K562 (cell line): ENCODE measurements around the gene CEP128. TPM values are rescaled to one million over a fixed set of nuclear protein-coding genes. Genes with fewer than 3 reads are reported as not detected.

Source experiments
- ATAC-seq: fragments of 200-7000 bp; cut with Tn5 transposase; 3 replicates; pipeline ENCODE4 v1.9.1; 2020; ENCODE audit warnings: moderate library complexity
- BruUV-seq: library from RNA; stranded (reverse); fragments of 400-500 nt; replicated peaks from 2 replicates; lab custom pipeline; 2021; lab: Mats Ljungman, UMichigan
- CTCF ChIA-PET: fragments of 300-600 bp; formaldehyde crosslinking; extraction: SDS; loops from one replicate; lab custom pipeline; 2021; ENCODE audit warnings: low intra/inter-chr PET ratio; lab: Yijun Ruan, JAX
- POLR2A ChIA-PET: fragments of 300-600, 350-650 bp; sonication (Branson Sonifier 250); formaldehyde crosslinking; extraction: SDS; loops from one replicate; lab custom pipeline; 2021; ENCODE audit warnings: antibody characterized with exemption, inconsistent platforms; lab: Yijun Ruan, JAX
- DNase-seq, 4 experiments: peaks; one replicate each; pipeline versions ENCODE4 v3.0.0 to v3.0.0-alpha.2; 2011 to 2018; ENCODE audit warnings: low spot score in 3 of 4, mixed read lengths in 3 of 4; ENCODE audit errors: extremely low read depth in 1 of 4
- FAIRE-seq: peaks from 2 replicates; lab custom pipeline; 2011; peaks lifted over from hg19 to GRCh38; lab: Jason Lieb, UNC
- H2AFZ ChIP-seq: 2 replicates; pipeline ENCODE4 v1.6.0; 2011; ENCODE audit warnings: low read depth, low read length, control low read depth, inconsistent platforms
- H3K27ac ChIP-seq: fragments of 200-600 bp; 3 replicates; pipeline ENCODE4 v1.8.0; 2011; ENCODE audit warnings: low read depth, mild to moderate bottlenecking, control low read depth, inconsistent platforms, low read length, moderate library complexity, mixed read lengths; ENCODE audit errors: extremely low read depth
- H3K27me3 ChIP-seq, 2 experiments: fragments of 300-600 bp in 1 of 2; 2 replicates in 1 of 2; 3 replicates in 1 of 2; pipeline versions ENCODE4 v1.6.0 to v1.8.0; 2011; ENCODE audit warnings: inconsistent platforms in 2 of 2, low read length in 2 of 2, mild to moderate bottlenecking in 1 of 2, mixed read lengths in 1 of 2, moderate library complexity in 1 of 2; ENCODE audit not compliant: control insufficient read depth in 2 of 2, insufficient read depth in 2 of 2
- H3K36me3 ChIP-seq: fragments of 300-600 bp; 3 replicates; pipeline ENCODE4 v1.8.0; 2011; ENCODE audit warnings: mild to moderate bottlenecking, low read length, inconsistent platforms; ENCODE audit not compliant: control insufficient read depth, insufficient read depth
- H3K4me1 ChIP-seq, 2 experiments: fragments of 200-600 bp in 1 of 2; replicated peaks in 1 of 2; 2 replicates in 1 of 2; 3 replicates in 1 of 2; pipeline versions ENCODE4 v1.5.1 to v1.8.0; 2011; ENCODE audit warnings: inconsistent platforms in 2 of 2, low read length in 2 of 2, mild to moderate bottlenecking in 1 of 2, mixed read lengths in 1 of 2, moderate library complexity in 1 of 2; ENCODE audit not compliant: control insufficient read depth in 2 of 2, insufficient read depth in 2 of 2
- H3K4me2 ChIP-seq: 2 replicates; pipeline ENCODE4 v1.6.1; 2011; ENCODE audit warnings: low read length, control low read depth, inconsistent platforms, mixed read lengths; ENCODE audit not compliant: insufficient read depth
- H3K4me3 ChIP-seq: fragments of 200-600 bp; sonication (generic), shearing (Covaris generic); 2 replicates; pipeline ENCODE4 v1.5.1; 2016; ENCODE audit warnings: control low read depth, inconsistent platforms
- H3K79me2 ChIP-seq: fragments of 200-600 bp; 3 replicates; pipeline ENCODE4 v1.8.0; 2011; ENCODE audit warnings: low read length, inconsistent platforms; ENCODE audit not compliant: control insufficient read depth, insufficient read depth
- H3K9ac ChIP-seq, 2 experiments: 2 replicates each; pipeline versions ENCODE4 v1.6.0 to v1.6.1; 2011; ENCODE audit warnings: low read depth in 2 of 2, low read length in 2 of 2, control low read depth in 1 of 2, inconsistent platforms in 1 of 2, mild to moderate bottlenecking in 1 of 2, mixed read lengths in 1 of 2; ENCODE audit not compliant: insufficient read depth in 1 of 2
- H3K9me1 ChIP-seq: one replicate; pipeline ENCODE4 v1.6.0; 2011; ENCODE audit warnings: inconsistent platforms, mild to moderate bottlenecking, low read length, moderate library complexity; ENCODE audit not compliant: control insufficient read depth, insufficient read depth
- H3K9me3 ChIP-seq: replicated peaks from 2 replicates; pipeline ENCODE4 v1.5.1; 2011; ENCODE audit warnings: low read depth, low read length, inconsistent platforms; ENCODE audit not compliant: control insufficient read depth, insufficient read depth
- H4K20me1 ChIP-seq: replicated peaks from 2 replicates; pipeline ENCODE4 v1.6.1; 2011; ENCODE audit warnings: low read length, inconsistent platforms, mixed read lengths; ENCODE audit not compliant: control insufficient read depth, insufficient read depth
- ARHGAP35 ChIP-seq: fragments of 450-650 bp; IDR thresholded peaks from 2 replicates; pipeline ENCODE4 v1.6.1; 2018; ENCODE audit not compliant: partially characterized antibody
- FOXK1 ChIP-seq: sonication (generic); formaldehyde crosslinking; IDR thresholded peaks from 2 replicates; pipeline ENCODE4 v1.8.0; 2022; ENCODE audit warnings: missing genetic modification reagents, mild to moderate bottlenecking, borderline replicate concordance
- GATA2 ChIP-seq: sonication (generic); formaldehyde crosslinking; IDR thresholded peaks from 2 replicates; pipeline ENCODE4 v1.4.0; 2020; ENCODE audit warnings: mild to moderate bottlenecking, missing genetic modification reagents
- KLF16 ChIP-seq: IDR thresholded peaks from 2 replicates; pipeline ENCODE4 v1.6.1; 2016; ENCODE audit warnings: antibody characterized with exemption
- MCM5 ChIP-seq: fragments of 450-650 bp; IDR thresholded peaks from 2 replicates; pipeline ENCODE4 v1.6.1; 2016; ENCODE audit warnings: low read depth
- NCOA6 ChIP-seq: fragments of 450-650 bp; IDR thresholded peaks from 2 replicates; pipeline ENCODE4 v1.6.1; 2017; ENCODE audit warnings: mild to moderate bottlenecking
- NFATC3 ChIP-seq: fragments of 450-650 bp; IDR thresholded peaks from 2 replicates; pipeline ENCODE4 v1.6.1; 2017; ENCODE audit warnings: mild to moderate bottlenecking
- PCBP2 ChIP-seq: fragments of 200-400 bp; formaldehyde crosslinking; IDR thresholded peaks from 2 replicates; pipeline ENCODE4 v1.6.1; 2018; ENCODE audit warnings: low read length, low read depth, mild to moderate bottlenecking, moderate library complexity; ENCODE audit not compliant: poor library complexity, severe bottlenecking
- PHB2 ChIP-seq: fragments of 450-650 bp; IDR thresholded peaks from 2 replicates; pipeline ENCODE4 v1.6.1; 2017; ENCODE audit warnings: low read depth
- PHF20 ChIP-seq: fragments of 450-650 bp; IDR thresholded peaks from 2 replicates; pipeline ENCODE4 v1.6.1; 2018; ENCODE audit not compliant: partially characterized antibody
- PYGO2 ChIP-seq: fragments of 450-650 bp; IDR thresholded peaks from 2 replicates; pipeline ENCODE4 v1.6.1; 2016; ENCODE audit warnings: mild to moderate bottlenecking, missing genetic modification characterization, moderate library complexity, missing compliant biosample characterization
- SMARCA5 ChIP-seq: fragments of 450-650 bp; IDR thresholded peaks from 2 replicates; pipeline ENCODE4 v1.6.1; 2016
- SMARCC2 ChIP-seq: fragments of 450-650 bp; IDR thresholded peaks from 2 replicates; pipeline ENCODE4 v1.6.1; 2017; ENCODE audit warnings: antibody characterized with exemption, moderate library complexity, mild to moderate bottlenecking, low read depth
- THRB ChIP-seq: fragments of 450-650 bp; formaldehyde crosslinking; conservative IDR thresholded peaks from 2 replicates; pipeline ENCODE4 v1.4.0; 2022; ENCODE audit warnings: mild to moderate bottlenecking, missing genetic modification characterization
- YBX1 ChIP-seq: fragments of 450-650 bp; IDR thresholded peaks from 2 replicates; pipeline ENCODE4 v1.7.1; 2016; ENCODE audit warnings: mild to moderate bottlenecking
- ZNF253 ChIP-seq: fragments of 250-450 bp; sonication (Bioruptor Pico); conservative IDR thresholded peaks from 2 replicates; pipeline ENCODE4 v1.6.1; 2021; ENCODE audit warnings: mild to moderate bottlenecking
- ZNF311 ChIP-seq: fragments of 250-450 bp; sonication (Bioruptor Pico); IDR thresholded peaks from 2 replicates; pipeline ENCODE4 v1.4.0; 2020; ENCODE audit warnings: mild to moderate bottlenecking, moderate library complexity
- ZNF695 ChIP-seq: fragments of 450-650 bp; formaldehyde crosslinking; IDR thresholded peaks from 2 replicates; pipeline ENCODE4 v1.4.0; 2020; ENCODE audit warnings: mild to moderate bottlenecking, moderate library complexity
- WGBS: fragments of 100-300 bp; shearing (Covaris generic); methylation state at CpG from one replicate; pipeline ENCODE4 v1.1.6; 2016; ENCODE audit warnings: low coverage, mixed read lengths; ENCODE audit not compliant: insufficient coverage; ENCODE audit errors: missing lambda C conversion rate; 5-methylcytosine and 5-hydroxymethylcytosine counted together
- in situ Hi-C: fragments of 300-500 bp; cut with MboI; formaldehyde crosslinking; loops from 4 replicates; pipeline ENCODE4 v1.15.0; 2018; ENCODE audit warnings: inconsistent platforms, mixed read lengths
- intact Hi-C: fragments of 100-400 bp; cut with micrococcal nuclease; formaldehyde crosslinking; loops from 2 replicates; pipeline ENCODE4 v1.14.2; 2022
- polyA plus RNA-seq, 8 experiments: library from polyadenylated mRNA; depleted of rRNA in 4 of 8; stranded (reverse) in 5 of 8; unstranded in 3 of 8; fragments of >200 nt; fragmentation: Nextera tagmentation in 2 of 8; fragmentation: Illumina TruSeq in 1 of 8; extraction: Ambion mirVana in 2 of 8; extraction: Trizol in 1 of 8; gene quantifications; 2 replicates each; pipeline versions ENCODE4 v1.2.1 to v1.2.3, GENCODE V29; 2011 to 2014; ENCODE audit warnings: inconsistent platforms in 1 of 8, missing spikeins in 1 of 8
- total RNA-seq, 7 experiments: library from RNA; depleted of rRNA in 6 of 7; stranded (reverse); fragments of >200 nt in 6 of 7; fragmentation: Illumina TruSeq in 2 of 7; extraction: Trizol in 2 of 7; gene quantifications; 2 replicates each; pipeline versions ENCODE4 v1.2.1 to v1.2.3, GENCODE V29; 2011 to 2021; ENCODE audit warnings: low replicate concordance in 1 of 7
- TF ChIP-seq, protein P1 (sequence below): IDR thresholded peaks from 2 replicates; pipeline ENCODE4 v1.6.1; 2014; ENCODE audit warnings: antibody characterized with exemption
- TF ChIP-seq, protein P2 (sequence below), 2 experiments: IDR thresholded peaks in 1 of 2; conservative IDR thresholded peaks in 1 of 2; 2 replicates each; pipeline ENCODE4 v1.6.1; 2016; ENCODE audit warnings: low read depth in 2 of 2, mild to moderate bottlenecking in 1 of 2, missing compliant biosample characterization in 1 of 2, missing genetic modification characterization in 1 of 2, moderate library complexity in 1 of 2

CEP128 gene
- total and polyA plus RNA-seq, 9 of the 15 experiments (the other 6 are each of a cell fraction or from before 2014, with no cell fraction given) = 2.3 to 9.2 (median 4.6) TPM

- in situ Hi-C loops = no loop called here
- ATAC-seq (no peak), FAIRE-seq (no peak), DNase-seq (no peak)
- no peaks in the 10 kb centered on the region for H3K79me2 ChIP-seq
- no peaks in the 10 kb centered on the region for H3K9me3 ChIP-seq
- BruUV-seq = no TSS peak
- H3K9ac ChIP-seq = no peak overlapping the region
- intact Hi-C loops = no loop called here
- TF ChIP-seq GATA2 (CRISPR knock-in tag) = no peak
- TF ChIP-seq KLF16 = no peak
- TF ChIP-seq PCBP2 = no peak
- TF ChIP-seq NCOA6 = no peak
- TF ChIP-seq ZNF695 (CRISPR knock-in tag) = no peak
- TF ChIP-seq ZNF253 (CRISPR knock-in tag) = no peak
- no peak for TF ChIP-seq ARHGAP35
- no peak for TF ChIP-seq NFATC3
- no peak for TF ChIP-seq THRB
- TF ChIP-seq SMARCA5 = no peak
- TF ChIP-seq YBX1 = no peak
- TF ChIP-seq PHF20 = no peak
- TF ChIP-seq FOXK1 (CRISPR knock-in tag) = no peak
- no peak for TF ChIP-seq MCM5
- TF ChIP-seq, protein P1, sequence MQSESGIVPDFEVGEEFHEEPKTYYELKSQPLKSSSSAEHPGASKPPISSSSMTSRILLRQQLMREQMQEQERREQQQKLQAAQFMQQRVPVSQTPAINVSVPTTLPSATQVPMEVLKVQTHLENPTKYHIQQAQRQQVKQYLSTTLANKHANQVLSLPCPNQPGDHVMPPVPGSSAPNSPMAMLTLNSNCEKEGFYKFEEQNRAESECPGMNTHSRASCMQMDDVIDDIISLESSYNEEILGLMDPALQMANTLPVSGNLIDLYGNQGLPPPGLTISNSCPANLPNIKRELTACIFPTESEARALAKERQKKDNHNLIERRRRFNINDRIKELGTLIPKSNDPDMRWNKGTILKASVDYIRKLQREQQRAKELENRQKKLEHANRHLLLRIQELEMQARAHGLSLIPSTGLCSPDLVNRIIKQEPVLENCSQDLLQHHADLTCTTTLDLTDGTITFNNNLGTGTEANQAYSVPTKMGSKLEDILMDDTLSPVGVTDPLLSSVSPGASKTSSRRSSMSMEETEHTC = no peak
- TF ChIP-seq, protein P2, sequence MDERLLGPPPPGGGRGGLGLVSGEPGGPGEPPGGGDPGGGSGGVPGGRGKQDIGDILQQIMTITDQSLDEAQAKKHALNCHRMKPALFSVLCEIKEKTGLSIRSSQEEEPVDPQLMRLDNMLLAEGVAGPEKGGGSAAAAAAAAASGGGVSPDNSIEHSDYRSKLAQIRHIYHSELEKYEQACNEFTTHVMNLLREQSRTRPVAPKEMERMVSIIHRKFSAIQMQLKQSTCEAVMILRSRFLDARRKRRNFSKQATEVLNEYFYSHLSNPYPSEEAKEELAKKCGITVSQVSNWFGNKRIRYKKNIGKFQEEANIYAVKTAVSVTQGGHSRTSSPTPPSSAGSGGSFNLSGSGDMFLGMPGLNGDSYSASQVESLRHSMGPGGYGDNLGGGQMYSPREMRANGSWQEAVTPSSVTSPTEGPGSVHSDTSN (CRISPR knock-in tag; IDR thresholded peaks at IDR 0.05; ENCODE audit: low read depth) = no peak
- TF ChIP-seq, protein P2 (tag; conservative IDR thresholded peaks at IDR 0.05; ENCODE audit: low read depth) = no peak
- TF ChIP-seq PHB2 = no peak
- no peak for TF ChIP-seq SMARCC2
- no peak for TF ChIP-seq PYGO2 (tag)
- TF ChIP-seq ZNF311 (CRISPR knock-in tag) = no peak
- H3K4me2 ChIP-seq = no peak overlapping the region
- ChIA-PET CTCF (no interaction called here), POLR2A (no interaction called here)
- H3K27me3 ChIP-seq = no peaks in the 10 kb centered on the region
- no peaks in the 10 kb centered on the region for H4K20me1 ChIP-seq
- WGBS = 0% methylated on average over 1 of the region's 1 CpG
- no peak overlapping the region for H2AFZ ChIP-seq
- no peaks in the 10 kb centered on the region for H3K4me1 ChIP-seq
- no peaks in the 10 kb centered on the region for H3K9me1 ChIP-seq
- H3K4me3 ChIP-seq = no peak overlapping the region
- no peak overlapping the region for H3K27ac ChIP-seq
- no peaks in the 10 kb centered on the region for H3K36me3 ChIP-seq
These were observed 338.6 kb downstream of the CEP128 start for GRCh38 chr14:80602946-80603345.
